Subcutaneous adipose tissue (tissue), 4 donors: ENCODE results near the gene SPI1. TPM values are rescaled to one million over a fixed set of nuclear protein-coding genes. Genes with fewer than 3 reads are reported as not detected.

Experiments used
- total RNA-seq, 4 donors: library from RNA; depleted of rRNA; stranded (reverse); fragments of >200 nt; gene quantifications; one replicate each; pipeline ENCODE4 v1.1.0, GENCODE V29; 2016
- TF ChIP-seq, protein P1 (sequence below): fragments of 450-650 bp; IDR thresholded peaks from one replicate; pipeline ENCODE4 v1.5.1; 2016; ENCODE audit warnings: low read depth, mild to moderate bottlenecking, control low read depth, antibody characterized with exemption, moderate library complexity

Gene SPI1
- total RNA-seq, 4 donors from 2014 or later = 20.3 to 92.3 (median 32.6) TPM

DNA sequence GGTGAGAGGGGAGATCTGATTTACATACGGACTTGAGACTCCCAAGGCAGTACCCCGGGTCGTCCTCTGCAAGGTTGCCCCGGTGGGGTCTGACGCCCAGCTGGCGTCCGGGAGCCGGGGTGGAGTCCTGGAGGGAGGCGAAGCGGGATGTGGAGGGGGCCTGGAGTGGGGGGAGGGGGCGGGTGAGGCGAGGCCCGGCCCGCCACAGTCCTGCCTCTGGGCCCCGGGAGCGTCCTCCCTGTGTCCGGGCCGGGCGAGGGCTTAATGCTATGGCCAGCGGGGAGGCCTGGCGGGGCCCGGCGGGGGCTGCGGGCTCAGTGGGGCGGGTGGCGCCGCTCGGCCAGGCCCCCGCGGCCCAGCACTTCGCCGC, 23.4 kb downstream of the SPI1 start:
- TF ChIP-seq, protein P1, sequence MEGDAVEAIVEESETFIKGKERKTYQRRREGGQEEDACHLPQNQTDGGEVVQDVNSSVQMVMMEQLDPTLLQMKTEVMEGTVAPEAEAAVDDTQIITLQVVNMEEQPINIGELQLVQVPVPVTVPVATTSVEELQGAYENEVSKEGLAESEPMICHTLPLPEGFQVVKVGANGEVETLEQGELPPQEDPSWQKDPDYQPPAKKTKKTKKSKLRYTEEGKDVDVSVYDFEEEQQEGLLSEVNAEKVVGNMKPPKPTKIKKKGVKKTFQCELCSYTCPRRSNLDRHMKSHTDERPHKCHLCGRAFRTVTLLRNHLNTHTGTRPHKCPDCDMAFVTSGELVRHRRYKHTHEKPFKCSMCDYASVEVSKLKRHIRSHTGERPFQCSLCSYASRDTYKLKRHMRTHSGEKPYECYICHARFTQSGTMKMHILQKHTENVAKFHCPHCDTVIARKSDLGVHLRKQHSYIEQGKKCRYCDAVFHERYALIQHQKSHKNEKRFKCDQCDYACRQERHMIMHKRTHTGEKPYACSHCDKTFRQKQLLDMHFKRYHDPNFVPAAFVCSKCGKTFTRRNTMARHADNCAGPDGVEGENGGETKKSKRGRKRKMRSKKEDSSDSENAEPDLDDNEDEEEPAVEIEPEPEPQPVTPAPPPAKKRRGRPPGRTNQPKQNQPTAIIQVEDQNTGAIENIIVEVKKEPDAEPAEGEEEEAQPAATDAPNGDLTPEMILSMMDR = no peak

DNA sequence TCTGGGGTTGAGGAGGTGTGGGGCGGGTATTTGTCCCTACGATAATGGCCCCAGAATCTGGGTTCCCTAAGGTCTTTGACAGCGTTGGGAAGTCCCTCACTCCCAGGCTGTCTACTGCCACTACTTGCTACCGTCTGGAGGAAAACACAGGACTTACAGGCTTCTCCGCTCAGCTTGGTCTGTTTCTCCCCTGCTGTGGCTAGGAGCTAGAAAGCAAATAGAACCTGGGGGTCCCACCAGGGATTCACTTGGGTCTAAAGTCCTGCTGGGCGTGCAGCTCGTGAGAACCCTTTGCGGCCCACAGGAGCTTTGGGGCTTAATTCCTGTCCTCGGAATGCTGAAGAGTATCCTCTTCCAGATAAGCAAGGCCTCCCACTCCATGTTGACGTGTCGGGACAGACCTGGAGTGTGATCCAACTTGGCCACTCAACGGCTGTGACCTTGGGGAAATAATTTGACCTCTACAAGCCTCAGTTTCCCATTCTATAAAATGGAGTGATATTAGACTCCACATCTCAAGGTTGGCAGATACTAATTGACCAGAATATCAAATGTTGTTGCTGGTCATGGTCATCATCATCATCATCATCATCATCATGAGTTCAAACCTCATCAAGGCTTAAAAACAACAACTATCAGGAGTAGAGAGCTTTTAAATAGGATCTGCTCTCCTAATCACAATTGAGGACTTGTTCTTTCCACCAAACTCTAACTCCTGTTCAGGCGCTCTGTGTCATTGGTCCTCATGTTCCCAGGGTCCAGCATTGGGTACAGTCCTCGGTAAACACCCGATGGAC, 24.2 kb downstream of the SPI1 start:
- TF ChIP-seq, protein P1 = no peak

DNA sequence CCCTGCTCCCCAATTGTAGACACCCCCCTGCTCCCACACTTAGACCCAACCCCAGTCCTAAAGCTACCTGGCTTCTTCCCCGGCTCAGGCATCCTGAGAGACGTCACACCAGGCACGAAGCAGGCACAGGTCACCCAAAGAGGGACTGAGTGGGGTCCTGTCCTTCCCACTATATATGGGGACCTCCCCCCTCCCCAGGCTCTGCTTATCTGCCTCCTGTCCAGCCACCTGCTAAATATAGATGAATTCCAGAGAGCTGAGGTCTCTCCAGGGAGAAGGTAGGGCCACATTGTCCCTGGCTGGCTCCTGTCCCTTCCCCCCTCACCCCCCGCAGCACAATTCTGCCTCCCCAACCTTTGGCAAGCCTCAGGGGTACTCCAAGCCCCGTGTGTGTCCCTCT, 25.8 kb downstream of the SPI1 start, which contains the start of gene MYBPC3:
MYBPC3 (minus strand) TSS at position 147 of the 400 bp plus-strand sequence; CDS start at position 92, 55 bp downstream.
- TF ChIP-seq, protein P1 = no peak

DNA sequence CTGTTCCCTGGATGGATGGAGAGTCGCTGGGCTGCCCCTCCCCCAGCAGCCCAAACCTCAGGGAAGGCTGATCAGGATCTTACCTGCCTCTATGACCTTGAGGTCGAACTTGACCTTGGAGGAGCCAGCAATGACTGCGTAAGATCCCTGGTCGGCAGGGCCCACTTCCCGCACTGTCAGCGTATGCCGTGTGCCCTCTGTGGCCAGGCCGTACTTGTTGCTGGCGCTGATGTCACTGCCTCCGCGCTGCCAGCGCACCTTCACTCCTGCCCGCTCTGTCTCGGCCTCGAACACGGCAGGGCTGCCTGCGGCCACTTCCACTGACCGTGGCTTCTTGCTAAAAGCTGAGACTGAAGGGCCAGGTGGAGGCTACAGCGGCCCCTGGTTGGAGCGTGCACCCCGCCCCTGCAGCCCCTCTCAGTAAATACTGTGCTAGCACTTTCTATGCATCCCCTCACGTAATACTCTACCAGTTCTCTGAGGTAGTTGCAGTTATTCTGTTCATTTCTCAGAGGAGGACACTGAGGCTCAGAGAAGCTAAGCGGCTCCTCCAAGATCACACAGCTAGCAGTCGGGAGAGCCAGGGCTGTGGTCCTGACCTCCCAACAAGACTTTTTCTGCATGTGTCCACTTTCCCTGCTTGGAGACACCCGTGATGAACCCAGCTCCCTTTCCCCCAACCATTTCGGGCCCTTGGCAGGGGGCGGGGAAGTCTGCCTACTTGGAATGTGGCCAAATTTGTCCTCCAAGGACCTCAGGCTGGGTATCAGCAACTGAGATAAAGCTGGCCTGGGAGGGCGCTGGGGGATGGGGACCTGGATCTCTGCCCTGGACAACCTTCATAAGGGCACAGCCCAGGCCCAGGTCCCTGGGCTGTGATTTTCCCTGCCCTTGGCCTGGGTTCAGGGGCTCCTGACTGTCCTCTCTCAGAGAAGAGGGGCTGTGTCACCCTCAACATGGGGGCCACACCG, 26.9 kb downstream of the SPI1 start:
- TF ChIP-seq, protein P1 = no peak

DNA sequence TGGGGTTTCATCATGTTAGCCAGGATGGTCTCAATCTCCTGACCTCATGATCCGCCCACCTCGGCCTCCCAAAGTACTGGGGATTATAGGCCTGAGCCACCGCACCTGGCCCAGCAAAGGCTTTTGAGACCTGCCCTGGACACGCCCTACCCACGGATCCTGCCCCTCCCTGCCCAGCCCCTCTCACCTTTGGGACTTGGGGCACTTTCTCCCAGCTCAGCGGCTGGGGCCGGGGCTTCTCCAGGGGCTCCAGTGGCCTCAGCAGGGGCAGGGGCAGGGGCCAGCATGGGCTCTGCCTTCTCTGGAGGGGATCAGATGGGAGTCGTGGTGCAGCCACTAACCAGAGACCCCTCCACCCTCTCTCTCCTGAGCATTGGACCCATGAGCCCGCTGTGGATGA, 28.0 kb downstream of the SPI1 start:
- TF ChIP-seq, protein P1 = no peak

DNA sequence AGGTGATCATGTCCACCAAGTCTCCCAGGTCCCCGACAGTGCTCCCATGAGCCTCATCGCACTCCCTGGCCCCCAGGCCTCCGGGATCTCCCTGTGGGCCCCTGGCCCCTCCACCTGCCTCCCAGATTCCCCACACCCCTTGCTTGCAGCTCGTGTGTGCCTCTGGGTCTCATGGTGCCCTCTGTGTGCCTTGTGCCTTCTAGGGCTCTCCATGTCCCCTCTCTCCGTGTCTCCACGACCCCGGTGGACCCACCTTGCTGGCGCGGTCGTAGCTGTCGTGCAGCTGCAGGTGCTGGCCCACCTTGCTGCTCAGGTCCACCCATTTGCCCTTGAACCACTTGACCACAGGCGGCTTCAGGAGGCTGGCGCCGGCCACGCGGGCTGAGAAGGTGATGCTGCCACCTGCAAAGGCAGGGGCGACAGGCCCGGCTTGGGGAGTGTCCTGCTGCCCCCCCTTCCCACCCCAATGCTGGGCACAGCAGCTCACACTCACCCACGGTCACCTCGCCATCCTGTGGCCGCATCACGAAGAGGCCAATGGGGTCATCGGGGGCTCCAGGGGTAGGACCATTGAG, 28.7 kb downstream of the SPI1 start:
- TF ChIP-seq, protein P1 = no peak
